OCI-LY1 (cell line): ENCODE results near the gene USP6NL.

Experiments
- H2AFZ ChIP-seq: fragments of 200-600 bp; sonication (generic), shearing (Covaris generic); 2 replicates; pipeline ENCODE4 v1.6.0; 2014; ENCODE audit warnings: antibody characterized with exemption, mild to moderate bottlenecking, low read length
- H3F3A ChIP-seq: fragments of 200-600 bp; sonication (generic), shearing (Covaris generic); 2 replicates; pipeline ENCODE4 v1.6.0; 2014; ENCODE audit warnings: mild to moderate bottlenecking, antibody characterized with exemption, low read length, moderate library complexity; ENCODE audit not compliant: insufficient read depth
- H3K27ac ChIP-seq: fragments of 200-600 bp; sonication (generic); 2 replicates; pipeline ENCODE4 v1.5.1; 2014; ENCODE audit warnings: low read length, mixed run types, mild to moderate bottlenecking, low read depth; ENCODE audit not compliant: poor library complexity, severe bottlenecking
- H3K27me3 ChIP-seq: fragments of 200-600 bp; sonication (generic); 2 replicates; pipeline ENCODE4 v1.6.0; 2014; ENCODE audit warnings: antibody characterized with exemption, mild to moderate bottlenecking, low read length, moderate library complexity; ENCODE audit not compliant: insufficient read depth
- H3K36me3 ChIP-seq: fragments of 200-600 bp; sonication (generic); 2 replicates; pipeline ENCODE4 v1.6.1; 2014; ENCODE audit warnings: mild to moderate bottlenecking, antibody characterized with exemption, low read length, moderate library complexity, mixed read lengths; ENCODE audit not compliant: insufficient read depth
- H3K4me1 ChIP-seq: fragments of 200-600 bp; sonication (generic); 2 replicates; pipeline ENCODE4 v1.5.1; 2014; ENCODE audit warnings: mild to moderate bottlenecking, low read length, moderate library complexity; ENCODE audit not compliant: insufficient read depth, severe bottlenecking
- H3K4me2 ChIP-seq: fragments of 200-600 bp; sonication (generic), shearing (Covaris generic); 2 replicates; pipeline ENCODE4 v1.6.1; 2014; ENCODE audit warnings: low read length
- H3K4me3 ChIP-seq: fragments of 200-600 bp; sonication (generic); 2 replicates; pipeline ENCODE4 v1.5.1; 2014; ENCODE audit warnings: low read length, low read depth, mild to moderate bottlenecking, mixed read lengths; ENCODE audit not compliant: poor library complexity, severe bottlenecking
- H3K79me2 ChIP-seq: fragments of 200-600 bp; shearing (Covaris generic); 2 replicates; pipeline ENCODE4 v1.6.1; 2016; ENCODE audit warnings: mixed run types, low read length, mixed read lengths; ENCODE audit not compliant: insufficient read depth
- H3K9ac ChIP-seq: fragments of 200-600 bp; sonication (generic), shearing (Covaris generic); 2 replicates; pipeline ENCODE4 v1.6.1; 2014; ENCODE audit warnings: mild to moderate bottlenecking, low read length, mixed read lengths
- H3K9me2 ChIP-seq: fragments of 200-600 bp; sonication (generic), shearing (Covaris generic); 2 replicates; pipeline ENCODE4 v1.6.1; 2014; ENCODE audit warnings: low read depth, mild to moderate bottlenecking, low read length, mixed read lengths
- H3K9me3 ChIP-seq: fragments of 200-600 bp; shearing (Covaris generic); 2 replicates; pipeline ENCODE4 v1.6.1; 2014; ENCODE audit warnings: low read length, mixed read lengths
- H4K20me1 ChIP-seq: fragments of 200-600 bp; sonication (generic), shearing (Covaris generic); 2 replicates; pipeline ENCODE4 v1.6.0; 2016; ENCODE audit warnings: mild to moderate bottlenecking, low read length; ENCODE audit not compliant: insufficient read depth
- CTCF ChIP-seq: fragments of 200-600 bp; sonication (generic), shearing (Covaris generic); IDR thresholded peaks from 2 replicates; pipeline ENCODE4 v1.5.1; 2017; ENCODE audit warnings: mild to moderate bottlenecking, antibody characterized with exemption, low read length, moderate library complexity, mixed read lengths
- EZH2 ChIP-seq: fragments of 200-600 bp; sonication (generic), shearing (Covaris generic); IDR thresholded peaks from 2 replicates; pipeline ENCODE4 v1.8.0; 2017; ENCODE audit warnings: borderline replicate concordance, mixed run types, mild to moderate bottlenecking, antibody characterized with exemption, low read length, moderate library complexity, mixed read lengths

The USP6NL gene

GRCh38 chr10:11560076-11560709, 51.3 kb downstream of the USP6NL start:
- H3K9me3 ChIP-seq: peaks cover 5% of the 10 kb centered on the region; the same call in 1 of the 2 replicates
- H3K4me2 ChIP-seq: no peak overlapping the region; the same call in 1 of the 2 replicates
- peaks cover 6% of the 10 kb centered on the region; the same call in 1 of the 2 replicates for H3K36me3 ChIP-seq
- H2AFZ ChIP-seq: no peak overlapping the region
- H3K9me2 ChIP-seq: no peaks in the 10 kb centered on the region
- H3K79me2 ChIP-seq: peaks cover 13% of the 10 kb centered on the region; the same call in 1 of the 2 replicates
- no peak overlapping the region for H3K27ac ChIP-seq
- H3F3A ChIP-seq: no peaks in the 10 kb centered on the region
- no peak overlapping the region for H3K4me3 ChIP-seq
- no peaks in the 10 kb centered on the region for H4K20me1 ChIP-seq
- H3K4me1 ChIP-seq: peaks cover 30% of the 10 kb centered on the region
- TF ChIP-seq EZH2 (no peak), CTCF (no peak)
- no peak overlapping the region for H3K9ac ChIP-seq
- H3K27me3 ChIP-seq: peaks cover 4% of the 10 kb centered on the region; the same call in 1 of the 2 replicates

- Histone ChIP-seq H3K27me3 (peaks cover 4% of the 10 kb centered on the region; the same call in 1 of the 2 replicates), H3F3A (no peaks in the 10 kb centered on the region), H3K9me3 (peaks cover 5% of the 10 kb centered on the region; the same call in 1 of the 2 replicates), H3K36me3 (peaks cover under 1% of the 10 kb centered on the region; the same call in 1 of the 2 replicates), H4K20me1 (no peaks in the 10 kb centered on the region), H3K4me2 (no peak overlapping the region), H3K9ac (no peak overlapping the region), H3K4me1 (peaks cover 45% of the 10 kb centered on the region), H3K27ac (no peak overlapping the region), H3K4me3 (no peak overlapping the region), H2AFZ (no peak overlapping the region), H3K79me2 (no peaks in the 10 kb centered on the region), H3K9me2 (no peaks in the 10 kb centered on the region)
- no peak for TF ChIP-seq CTCF
- no peak for TF ChIP-seq EZH2
These were observed 53.5 kb downstream of the USP6NL start for GRCh38 chr10:11557967-11558366.

GRCh38 chr10:11557513-11557912, 53.9 kb downstream of the USP6NL start:
- H3K79me2 ChIP-seq: no peaks in the 10 kb centered on the region

More at GRCh38 chr10:11557513-11557912, 53.9 kb downstream of the USP6NL start:
- no peak for TF ChIP-seq CTCF
- TF ChIP-seq EZH2: no peak
- Histone ChIP-seq H3K9me2 (no peaks in the 10 kb centered on the region), H3K4me1 (peaks cover 50% of the 10 kb centered on the region), H4K20me1 (no peaks in the 10 kb centered on the region), H3K36me3 (no peaks in the 10 kb centered on the region), H3K27me3 (peaks cover 4% of the 10 kb centered on the region; the same call in 1 of the 2 replicates), H3F3A (no peaks in the 10 kb centered on the region), H3K9me3 (peaks cover 5% of the 10 kb centered on the region; the same call in 1 of the 2 replicates), H2AFZ (no peak overlapping the region), H3K4me2 (no peak overlapping the region), H3K4me3 (no peak overlapping the region), H3K9ac (no peak overlapping the region), H3K27ac (no peak overlapping the region)
